ENCODE data around the gene ZNF45.

GRCh38 chr19:43913383-43913782, 21.7 kb downstream of the ZNF45 start:
- TF ChIP-seq ELF4 (IDR thresholded peaks at IDR 0.05): no peak
- TF ChIP-seq SUZ12 (IDR thresholded peaks at IDR 0.05): no peak
- TF ChIP-seq, protein P1, sequence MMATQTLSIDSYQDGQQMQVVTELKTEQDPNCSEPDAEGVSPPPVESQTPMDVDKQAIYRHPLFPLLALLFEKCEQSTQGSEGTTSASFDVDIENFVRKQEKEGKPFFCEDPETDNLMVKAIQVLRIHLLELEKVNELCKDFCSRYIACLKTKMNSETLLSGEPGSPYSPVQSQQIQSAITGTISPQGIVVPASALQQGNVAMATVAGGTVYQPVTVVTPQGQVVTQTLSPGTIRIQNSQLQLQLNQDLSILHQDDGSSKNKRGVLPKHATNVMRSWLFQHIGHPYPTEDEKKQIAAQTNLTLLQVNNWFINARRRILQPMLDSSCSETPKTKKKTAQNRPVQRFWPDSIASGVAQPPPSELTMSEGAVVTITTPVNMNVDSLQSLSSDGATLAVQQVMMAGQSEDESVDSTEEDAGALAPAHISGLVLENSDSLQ (IDR thresholded peaks at IDR 0.05): no peak
- TF ChIP-seq SP1 (IDR thresholded peaks at IDR 0.05): no peak
- TF ChIP-seq CTBP1 (IDR thresholded peaks at IDR 0.05; ENCODE audit: borderline replicate concordance): no peak
- TF ChIP-seq NFRKB (IDR thresholded peaks at IDR 0.05): no peak
- TF ChIP-seq TARDBP (IDR thresholded peaks at IDR 0.05): no peak
- TF ChIP-seq HDGF (IDR thresholded peaks at IDR 0.05; ENCODE audit: borderline replicate concordance): no peak
- TF ChIP-seq FOXK2 (IDR thresholded peaks at IDR 0.05): no peak
- no peak for TF ChIP-seq FOXM1 (IDR thresholded peaks at IDR 0.05; ENCODE audit: borderline replicate concordance)
- no peak for TF ChIP-seq BHLHE40 (IDR thresholded peaks at IDR 0.05; ENCODE audit: borderline replicate concordance)
- no peak for TF ChIP-seq LEF1 (IDR thresholded peaks at IDR 0.05; ENCODE audit: borderline replicate concordance)
- no peak for TF ChIP-seq FOXA1 (IDR thresholded peaks at IDR 0.05)
- no peak for TF ChIP-seq ZNF384 (IDR thresholded peaks at IDR 0.05)

Data from HEK293T (cell line).